OCI-LY7 (cell line): Measurements from ENCODE around the gene CTNNAL1.

Experiments used
- EZH2phosphoT487 ChIP-seq: fragments of 200-600 bp; sonication (generic); IDR thresholded peaks from 2 replicates; pipeline ENCODE4 v1.6.1; 2018; ENCODE audit warnings: low read depth, borderline replicate concordance, mild to moderate bottlenecking, mixed run types, antibody characterized with exemption, low read length, moderate library complexity, mixed read lengths
- TF ChIP-seq, protein P1 (sequence below): fragments of 200-600 bp; sonication (generic); conservative IDR thresholded peaks from 2 replicates; pipeline ENCODE4 v1.5.1; 2014; ENCODE audit warnings: mild to moderate bottlenecking, antibody characterized with exemption, low read length, moderate library complexity, mixed read lengths

DNA sequence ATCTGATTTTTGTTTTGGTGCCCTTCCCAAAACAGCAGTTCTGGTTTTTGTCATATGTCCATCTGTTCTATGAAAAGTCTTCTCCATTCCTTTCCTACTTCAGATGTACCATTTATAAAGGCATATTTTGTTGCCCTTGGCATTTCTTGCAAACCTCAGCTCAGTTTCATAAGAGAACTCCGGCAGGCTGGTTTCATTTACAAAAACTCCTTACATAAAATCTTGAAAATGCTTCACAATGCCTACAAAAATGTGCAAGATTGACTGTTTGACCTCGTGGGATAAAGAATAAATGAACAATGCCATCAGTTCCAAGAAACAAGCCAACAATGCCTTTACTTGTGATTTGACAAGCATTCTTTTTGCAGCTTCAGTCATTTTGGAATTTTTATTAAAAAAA is 39.1 kb upstream of the CTNNAL1 start:
- TF ChIP-seq, protein P1, sequence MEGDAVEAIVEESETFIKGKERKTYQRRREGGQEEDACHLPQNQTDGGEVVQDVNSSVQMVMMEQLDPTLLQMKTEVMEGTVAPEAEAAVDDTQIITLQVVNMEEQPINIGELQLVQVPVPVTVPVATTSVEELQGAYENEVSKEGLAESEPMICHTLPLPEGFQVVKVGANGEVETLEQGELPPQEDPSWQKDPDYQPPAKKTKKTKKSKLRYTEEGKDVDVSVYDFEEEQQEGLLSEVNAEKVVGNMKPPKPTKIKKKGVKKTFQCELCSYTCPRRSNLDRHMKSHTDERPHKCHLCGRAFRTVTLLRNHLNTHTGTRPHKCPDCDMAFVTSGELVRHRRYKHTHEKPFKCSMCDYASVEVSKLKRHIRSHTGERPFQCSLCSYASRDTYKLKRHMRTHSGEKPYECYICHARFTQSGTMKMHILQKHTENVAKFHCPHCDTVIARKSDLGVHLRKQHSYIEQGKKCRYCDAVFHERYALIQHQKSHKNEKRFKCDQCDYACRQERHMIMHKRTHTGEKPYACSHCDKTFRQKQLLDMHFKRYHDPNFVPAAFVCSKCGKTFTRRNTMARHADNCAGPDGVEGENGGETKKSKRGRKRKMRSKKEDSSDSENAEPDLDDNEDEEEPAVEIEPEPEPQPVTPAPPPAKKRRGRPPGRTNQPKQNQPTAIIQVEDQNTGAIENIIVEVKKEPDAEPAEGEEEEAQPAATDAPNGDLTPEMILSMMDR, result no peak
- TF ChIP-seq EZH2phosphoT487, result no peak
